Left lung (tissue), 10 donors: Measurements from ENCODE around the gene C21orf58. TPM values are rescaled to one million over a fixed set of nuclear protein-coding genes. Genes with fewer than 3 reads are reported as not detected.

ENCODE experiments used
- ATAC-seq: fragments of 200-7000 bp; cut with Tn5 transposase; one replicate; pipeline ENCODE4 v1.9.1; 2020; ENCODE audit warnings: moderate library complexity
- DNase-seq, 4 donors: peaks; one replicate each; pipeline ENCODE4 v3.0.0-alpha.2; 2013 to 2020
- H3K27ac ChIP-seq, 2 donors: fragments of 200-600 bp; sonication (generic) in 1 of 2; one replicate each; pipeline versions ENCODE4 v1.5.0 to v1.8.0; 2020 to 2021
- H3K27me3 ChIP-seq, 2 donors: fragments of 200-600 bp; sonication (generic) in 1 of 2; one replicate each; pipeline versions ENCODE4 v1.5.0 to v1.8.0; 2020 to 2021
- H3K36me3 ChIP-seq, 2 donors: fragments of 200-600 bp; sonication (generic) in 1 of 2; one replicate each; pipeline versions ENCODE4 v1.5.0 to v1.8.0; 2020 to 2021
- H3K4me1 ChIP-seq, 2 donors: fragments of 200-600 bp; one replicate each; pipeline ENCODE4 v1.8.0; 2021
- H3K4me3 ChIP-seq, 2 donors: fragments of 200-600 bp; sonication (generic) in 1 of 2; one replicate each; pipeline versions ENCODE4 v1.5.0 to v1.8.0; 2020 to 2021; ENCODE audit warnings: mild to moderate bottlenecking in 1 of 2
- H3K9me3 ChIP-seq, 2 donors: fragments of 200-600 bp; sonication (generic) in 1 of 2; one replicate each; pipeline versions ENCODE4 v1.5.0 to v1.8.0; 2020 to 2021
- intact Hi-C, 2 donors: fragments of 100-400 bp; cut with DNase I; formaldehyde crosslinking; loops; one replicate each; pipeline versions ENCODE4 v1.11.2 to v1.14.2; 2022
- polyA plus RNA-seq, 6 donors: library from polyadenylated mRNA; unstranded; fragments of 120-200 nt; gene quantifications; one replicate each; pipeline ENCODE4 v1.2.1, GENCODE V29; 2013; ENCODE audit not compliant: insufficient read length in 6 of 6
- total RNA-seq, 2 donors: library from RNA; stranded (reverse); fragmentation: NEBNext Ultra II Directional; extraction: Animal tissue kit (Norgen Biotek cat#: 25700); gene quantifications; one replicate each; pipeline ENCODE4 v1.2.1, GENCODE V29; 2021
- TF ChIP-seq, protein P1 (sequence below), 2 donors: fragments of 200-600 bp; sonication (generic) in 1 of 2; IDR thresholded peaks; one replicate each; pipeline versions ENCODE4 v1.5.0 to v1.8.0; 2021; ENCODE audit warnings: antibody characterized with exemption in 2 of 2
- donor health status: DM: no; HTN: yes; CAD: no.
- donor health status: DM: no; HTN: no; CAD: no.

C21orf58 gene
- total and polyA plus RNA-seq, 8 donors = 5.8 to 24.6 (median 19.4) TPM

DNA sequence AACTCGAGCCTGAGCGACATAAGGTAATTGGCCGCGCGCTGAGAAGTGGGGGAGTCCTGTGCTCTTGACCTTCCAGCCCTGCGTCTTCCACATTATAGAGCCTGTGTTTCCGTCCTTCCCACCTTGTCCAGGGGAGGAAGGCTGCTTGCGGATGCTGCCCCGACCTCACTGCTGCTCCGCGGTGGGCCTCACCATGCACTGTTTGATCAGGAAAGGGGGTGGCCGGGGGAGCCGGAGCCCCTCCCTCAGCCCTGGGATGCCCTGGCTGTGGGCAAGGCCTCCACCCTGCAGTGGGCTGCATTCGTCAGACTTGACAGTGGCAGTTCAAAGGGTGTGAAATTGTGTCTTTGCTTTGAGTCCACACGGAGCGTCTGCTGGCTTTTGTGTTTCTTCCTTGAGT is 30.4 kb upstream of the C21orf58 start:
- Histone ChIP-seq H3K27me3 (no peaks in the 10 kb centered on the region), H3K36me3 (peaks cover 0 to 100% of the 10 kb centered on the region in 2 donors), H3K4me3 (no peak overlapping the region), H3K4me1 (no peaks in the 10 kb centered on the region), H3K27ac (no peak overlapping the region), H3K9me3 (no peaks in the 10 kb centered on the region)
- ATAC-seq (no peak), DNase-seq (no peak)
- TF ChIP-seq, protein P1, sequence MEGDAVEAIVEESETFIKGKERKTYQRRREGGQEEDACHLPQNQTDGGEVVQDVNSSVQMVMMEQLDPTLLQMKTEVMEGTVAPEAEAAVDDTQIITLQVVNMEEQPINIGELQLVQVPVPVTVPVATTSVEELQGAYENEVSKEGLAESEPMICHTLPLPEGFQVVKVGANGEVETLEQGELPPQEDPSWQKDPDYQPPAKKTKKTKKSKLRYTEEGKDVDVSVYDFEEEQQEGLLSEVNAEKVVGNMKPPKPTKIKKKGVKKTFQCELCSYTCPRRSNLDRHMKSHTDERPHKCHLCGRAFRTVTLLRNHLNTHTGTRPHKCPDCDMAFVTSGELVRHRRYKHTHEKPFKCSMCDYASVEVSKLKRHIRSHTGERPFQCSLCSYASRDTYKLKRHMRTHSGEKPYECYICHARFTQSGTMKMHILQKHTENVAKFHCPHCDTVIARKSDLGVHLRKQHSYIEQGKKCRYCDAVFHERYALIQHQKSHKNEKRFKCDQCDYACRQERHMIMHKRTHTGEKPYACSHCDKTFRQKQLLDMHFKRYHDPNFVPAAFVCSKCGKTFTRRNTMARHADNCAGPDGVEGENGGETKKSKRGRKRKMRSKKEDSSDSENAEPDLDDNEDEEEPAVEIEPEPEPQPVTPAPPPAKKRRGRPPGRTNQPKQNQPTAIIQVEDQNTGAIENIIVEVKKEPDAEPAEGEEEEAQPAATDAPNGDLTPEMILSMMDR (IDR thresholded peaks at IDR 0.05) = no peak
- intact Hi-C loops = no loop called here

DNA sequence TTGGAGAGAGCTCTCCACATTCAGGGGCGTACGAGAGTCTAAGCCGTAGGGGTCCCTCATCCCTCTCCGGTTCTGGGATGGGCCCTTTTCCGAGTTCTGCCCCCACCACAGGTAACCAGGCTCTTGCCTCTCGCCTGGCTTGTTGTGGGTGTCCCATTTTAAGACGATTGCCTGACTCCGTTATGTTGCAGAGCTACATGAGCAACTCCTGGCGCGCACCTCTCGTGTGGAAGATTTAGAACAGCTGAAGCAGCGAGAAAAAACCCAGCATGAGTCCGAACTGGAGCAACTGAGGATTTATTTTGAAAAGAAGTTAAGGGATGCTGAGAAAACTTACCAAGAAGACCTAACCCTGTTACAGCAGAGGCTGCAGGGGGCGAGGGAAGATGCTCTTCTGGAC is 29.2 kb upstream of the C21orf58 start:
- Histone ChIP-seq H3K27me3 (no peaks in the 10 kb centered on the region), H3K9me3 (no peaks in the 10 kb centered on the region), H3K27ac (no peak overlapping the region), H3K4me1 (no peaks in the 10 kb centered on the region), H3K36me3 (peaks cover 0 to 100% of the 10 kb centered on the region in 2 donors), H3K4me3 (no peak overlapping the region)
- DNase-seq = peak in 1 of 4 donors; percentile 51
- no peak for ATAC-seq
- intact Hi-C loops = no loop called here
- TF ChIP-seq, protein P1 (IDR thresholded peaks at IDR 0.05) = no peak

DNA sequence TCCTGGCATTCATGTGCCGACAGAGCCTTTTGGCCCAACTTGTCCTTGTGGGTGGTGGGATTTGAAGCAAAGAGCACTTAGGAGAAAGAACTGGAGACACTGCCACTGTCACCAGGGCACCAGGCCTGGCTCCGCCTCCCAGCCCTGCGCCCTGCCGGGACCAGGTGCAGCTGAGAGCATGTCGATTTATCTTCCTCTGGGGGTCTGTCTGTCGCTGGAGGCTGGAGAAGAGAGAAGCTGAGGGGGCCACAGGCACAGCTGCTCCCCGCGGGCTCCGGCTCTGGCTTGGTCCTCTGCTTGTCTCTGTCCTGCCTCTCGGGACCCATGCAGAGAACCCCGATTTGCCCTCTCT is 28.5 kb upstream of the C21orf58 start:
- Histone ChIP-seq H3K4me3 (no peak overlapping the region), H3K4me1 (no peaks in the 10 kb centered on the region), H3K27ac (no peak overlapping the region), H3K27me3 (no peaks in the 10 kb centered on the region), H3K36me3 (peaks cover 0 to 100% of the 10 kb centered on the region in 2 donors), H3K9me3 (no peaks in the 10 kb centered on the region)
- peak in 1 of 4 donors; percentile 60 for DNase-seq
- TF ChIP-seq, protein P1 (IDR thresholded peaks at IDR 0.05) = no peak
- intact Hi-C loops = no loop called here
- ATAC-seq = no peak

DNA sequence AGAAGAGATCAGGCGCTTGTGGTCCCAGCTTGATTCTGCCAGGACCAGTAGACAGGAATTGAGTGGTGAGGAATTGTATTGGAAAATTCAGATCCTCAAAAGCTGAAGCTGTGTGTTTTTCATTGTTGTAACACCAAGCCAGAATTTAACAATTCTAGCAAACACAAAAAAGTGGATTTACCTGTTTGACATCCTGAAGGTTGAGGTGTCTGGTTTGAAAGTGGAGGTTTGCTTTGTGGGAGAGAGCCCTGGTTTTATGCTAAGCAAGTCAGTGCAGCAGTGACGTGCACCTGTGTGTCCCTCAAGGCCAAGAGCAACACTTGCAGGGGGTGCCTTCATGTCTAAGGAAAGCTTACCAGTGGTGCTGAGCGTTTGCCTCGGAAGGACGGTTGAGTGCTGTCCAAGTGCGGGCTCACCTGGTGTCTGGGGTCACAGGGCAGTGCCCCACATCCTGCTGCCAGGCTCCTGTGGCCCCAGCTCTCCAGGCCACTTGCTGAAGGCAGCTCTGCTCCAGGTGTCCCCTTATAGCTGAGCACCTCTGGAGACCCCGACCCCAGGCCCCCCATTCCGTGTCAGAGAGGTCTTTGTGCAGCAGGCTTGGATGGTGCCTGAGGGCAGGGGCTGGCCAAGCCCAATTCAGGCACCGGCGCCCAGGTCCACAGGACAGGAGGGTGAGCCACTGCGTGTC is 27.9 kb upstream of the C21orf58 start:
- intact Hi-C loops = no loop called here
- peaks cover 0 to 100% of the 10 kb centered on the region in 2 donors for H3K36me3 ChIP-seq
- no peaks in the 10 kb centered on the region for H3K4me1 ChIP-seq
- no peak overlapping the region for H3K4me3 ChIP-seq
- DNase-seq (peak in 1 of 4 donors; percentile 17), ATAC-seq (no peak)
- no peaks in the 10 kb centered on the region for H3K27me3 ChIP-seq
- TF ChIP-seq, protein P1 (IDR thresholded peaks at IDR 0.05) = no peak
- no peak overlapping the region for H3K27ac ChIP-seq
- H3K9me3 ChIP-seq = no peaks in the 10 kb centered on the region

DNA sequence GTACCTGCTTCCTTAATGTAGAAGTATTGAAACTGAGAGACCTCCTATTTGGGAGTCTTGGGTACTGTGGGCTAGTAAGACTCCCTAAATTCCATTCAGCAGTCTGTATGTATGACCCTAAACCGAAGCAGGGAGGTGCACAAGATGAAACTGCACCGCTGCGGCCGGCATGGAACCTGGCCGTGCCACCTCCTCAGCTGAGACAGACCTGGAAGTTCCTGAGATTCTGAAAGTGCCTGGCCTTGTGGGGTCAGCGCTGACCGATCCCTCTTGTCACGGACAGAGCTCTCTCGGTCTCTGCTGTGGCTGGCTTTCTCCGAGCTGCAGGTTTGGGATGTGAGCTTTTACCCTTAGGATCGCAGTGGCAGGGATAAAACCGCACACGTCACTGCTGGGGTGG is 27.3 kb upstream of the C21orf58 start:
- H3K27me3 ChIP-seq = no peaks in the 10 kb centered on the region
- no peaks in the 10 kb centered on the region for H3K9me3 ChIP-seq
- H3K36me3 ChIP-seq = peaks cover 0 to 100% of the 10 kb centered on the region in 2 donors
- ATAC-seq = no peak
- H3K4me1 ChIP-seq = no peaks in the 10 kb centered on the region
- intact Hi-C loops = no loop called here
- H3K27ac ChIP-seq = no peak overlapping the region
- TF ChIP-seq, protein P1 (IDR thresholded peaks at IDR 0.05) = no peak
- peak in 1 of 4 donors; percentile 47 for DNase-seq
- H3K4me3 ChIP-seq = no peak overlapping the region
